T-helper 2 cell treated with Interferon-gamma antibody and Interleukin-4, amounts not matched to agents 5 μg/mL and 100 μg/mL, for 36 hours (primary cell): ENCODE measurements around the gene KANSL1L.

ENCODE experiments used
- DNase-seq: peaks from one replicate; pipeline ENCODE4 v3.0.0; 2021; ENCODE audit warnings: low spot score
- H3K27ac Mint-ChIP-seq: one replicate; pipeline ENCODE4 v1.8.0; 2021; ENCODE audit warnings: mild to moderate bottlenecking, mixed read lengths
- H3K27me3 Mint-ChIP-seq: one replicate; pipeline ENCODE4 v1.8.0; 2021; ENCODE audit warnings: low read depth, mixed read lengths
- H3K36me3 Mint-ChIP-seq: one replicate; pipeline ENCODE4 v1.8.0; 2021; ENCODE audit warnings: low read depth, mixed read lengths
- H3K4me1 Mint-ChIP-seq: one replicate; pipeline ENCODE4 v1.8.0; 2021; ENCODE audit warnings: low read depth, mixed read lengths
- H3K4me3 Mint-ChIP-seq: one replicate; pipeline ENCODE4 v1.8.0; 2022; ENCODE audit warnings: mild to moderate bottlenecking, moderate library complexity, mixed read lengths
- H3K9me3 Mint-ChIP-seq: one replicate; pipeline ENCODE4 v1.8.0; 2021; ENCODE audit warnings: mixed read lengths

KANSL1L gene

DNA sequence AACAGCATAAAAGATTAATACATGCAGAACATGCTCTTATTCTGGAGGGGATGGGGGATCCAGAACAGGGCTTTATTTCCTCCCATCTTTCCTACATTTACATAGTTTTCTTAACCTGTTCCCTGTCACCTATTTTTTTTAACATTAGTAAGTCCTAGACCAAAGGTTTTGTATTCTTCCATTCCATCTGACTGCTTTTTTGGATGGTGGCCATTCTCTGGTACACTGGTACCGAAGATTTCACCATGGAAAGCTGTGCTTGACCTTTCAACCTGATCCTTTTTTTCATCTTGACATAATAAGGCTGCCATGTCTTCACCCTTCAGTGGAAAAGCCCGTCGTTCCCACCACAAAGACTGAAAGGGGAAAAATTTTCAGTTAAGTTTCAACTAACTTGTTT, 148.4 kb downstream of the KANSL1L start:
- Mint-ChIP-seq H3K4me1 (no peaks in the 10 kb centered on the region), H3K27me3 (no peaks in the 10 kb centered on the region), H3K9me3 (no peaks in the 10 kb centered on the region), H3K4me3 (no peak overlapping the region), H3K36me3 (peaks cover 34% of the 10 kb centered on the region), H3K27ac (no peak overlapping the region)
- no peak for DNase-seq

GRCh38 chr2:210020138-210020537, 151.1 kb downstream of the KANSL1L start:
- DNase-seq, result no peak
- no peaks in the 10 kb centered on the region for H3K4me1 Mint-ChIP-seq
- no peak overlapping the region for H3K27ac Mint-ChIP-seq

GRCh38 chr2:210009896-210010295, 161.3 kb downstream of the KANSL1L start:
- DNase-seq, result no peak
- Mint-ChIP-seq H3K27ac (no peak overlapping the region), H3K36me3 (peaks cover 42% of the 10 kb centered on the region), H3K4me1 (peaks cover 32% of the 10 kb centered on the region), H3K4me3 (no peak overlapping the region), H3K9me3 (no peaks in the 10 kb centered on the region), H3K27me3 (no peaks in the 10 kb centered on the region)

More at GRCh38 chr2:210020138-210020537, 151.1 kb downstream of the KANSL1L start:
- no peaks in the 10 kb centered on the region for H3K27me3 Mint-ChIP-seq
- H3K9me3 Mint-ChIP-seq, result no peaks in the 10 kb centered on the region
- H3K36me3 Mint-ChIP-seq, result peaks cover 50% of the 10 kb centered on the region
- no peak overlapping the region for H3K4me3 Mint-ChIP-seq

DNA sequence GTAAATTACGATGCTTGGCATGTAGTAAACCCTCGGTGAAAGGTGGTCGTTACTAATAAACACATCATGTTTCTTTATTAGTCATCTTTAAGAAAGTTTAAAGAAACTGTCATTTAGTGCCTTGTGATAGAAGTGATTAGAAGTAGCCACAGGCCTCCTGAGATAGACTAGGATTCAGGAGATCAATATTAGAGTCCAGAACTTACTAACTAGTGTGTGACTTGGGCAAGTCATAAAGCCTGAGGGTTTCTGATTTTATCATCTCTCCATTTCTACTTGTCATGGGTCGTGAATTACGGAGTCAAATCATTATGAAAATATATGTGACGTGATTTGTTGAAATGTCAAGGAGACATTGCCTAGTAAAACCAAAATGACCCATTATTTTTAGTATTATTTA, 162.1 kb downstream of the KANSL1L start:
- H3K4me3 Mint-ChIP-seq, result no peak overlapping the region
- H3K9me3 Mint-ChIP-seq, result no peaks in the 10 kb centered on the region
- H3K27ac Mint-ChIP-seq, result no peak overlapping the region
- H3K27me3 Mint-ChIP-seq, result no peaks in the 10 kb centered on the region
- DNase-seq, result no peak
- peaks cover 38% of the 10 kb centered on the region for H3K4me1 Mint-ChIP-seq
- H3K36me3 Mint-ChIP-seq, result peaks cover 43% of the 10 kb centered on the region

DNA sequence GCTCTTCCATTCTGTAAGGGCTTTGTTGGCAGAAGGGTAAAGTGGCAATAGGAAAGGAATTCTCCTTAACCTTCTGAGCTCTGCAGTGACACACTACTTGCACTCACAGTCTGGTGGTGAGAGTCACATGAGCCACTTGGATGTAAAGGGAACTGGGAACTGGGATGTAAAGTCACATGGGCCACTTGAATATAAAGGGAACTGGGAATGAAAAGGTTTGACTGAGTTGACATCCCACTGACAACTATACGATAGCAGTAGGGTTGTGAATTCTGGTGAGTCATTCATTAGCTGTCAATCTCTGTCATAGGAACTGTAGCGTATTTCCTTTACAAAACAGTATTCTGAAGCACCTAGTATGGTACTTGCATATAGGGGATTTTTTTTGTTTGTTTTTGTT, 163.3 kb downstream of the KANSL1L start:
- peaks cover 46% of the 10 kb centered on the region for H3K4me1 Mint-ChIP-seq
- H3K36me3 Mint-ChIP-seq, result peaks cover 42% of the 10 kb centered on the region
- no peak for DNase-seq
- no peaks in the 10 kb centered on the region for H3K27me3 Mint-ChIP-seq
- no peak overlapping the region for H3K4me3 Mint-ChIP-seq
- H3K27ac Mint-ChIP-seq, result no peak overlapping the region
- no peaks in the 10 kb centered on the region for H3K9me3 Mint-ChIP-seq

DNA sequence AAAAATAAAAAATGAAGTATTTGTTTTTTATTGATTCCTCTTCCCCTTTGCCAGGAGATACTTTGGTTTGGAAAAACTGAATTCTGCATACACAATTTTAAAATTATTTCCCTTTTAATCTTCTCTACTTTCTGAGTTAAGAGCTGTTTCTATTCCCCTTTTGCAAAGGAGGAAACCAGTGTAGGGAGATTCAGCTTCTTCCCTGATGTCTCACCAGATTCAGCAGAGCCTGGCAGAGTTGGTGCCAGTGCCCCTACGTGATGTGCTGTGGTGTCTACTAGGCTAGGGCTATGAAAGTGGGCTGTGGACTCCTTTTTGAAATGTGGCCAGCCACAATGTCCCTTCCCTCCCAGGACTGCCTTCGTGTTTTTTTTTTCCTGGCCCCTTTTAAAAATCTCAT, 166.3 kb downstream of the KANSL1L start:
- H3K36me3 Mint-ChIP-seq, result peaks cover 20% of the 10 kb centered on the region
- peaks cover 45% of the 10 kb centered on the region for H3K4me1 Mint-ChIP-seq
- DNase-seq, result no peak
- H3K27ac Mint-ChIP-seq, result no peak overlapping the region
- H3K4me3 Mint-ChIP-seq, result peak overlapping the region; percentile 39
- no peaks in the 10 kb centered on the region for H3K27me3 Mint-ChIP-seq
- H3K9me3 Mint-ChIP-seq, result peaks cover 3% of the 10 kb centered on the region

DNA sequence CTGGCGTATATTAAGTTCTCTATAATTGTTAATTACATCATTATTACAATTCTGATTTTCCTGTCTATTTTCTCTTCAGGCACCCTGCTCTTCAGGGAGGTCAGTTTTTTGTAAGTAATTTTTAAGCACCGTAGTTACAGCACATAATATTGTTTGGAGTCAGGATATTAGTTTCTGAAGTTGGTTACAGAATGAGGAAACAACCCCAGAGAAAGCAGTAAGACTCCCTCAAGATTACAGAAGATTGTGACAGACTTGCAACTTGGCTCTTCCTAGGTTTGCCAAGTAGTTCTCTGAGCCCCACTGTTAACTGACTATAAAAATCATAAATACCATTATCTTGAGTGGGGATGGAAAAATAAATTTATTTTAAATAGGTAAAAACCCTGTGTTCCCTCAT, 167.8 kb downstream of the KANSL1L start:
- peaks cover 43% of the 10 kb centered on the region for H3K4me1 Mint-ChIP-seq
- H3K27ac Mint-ChIP-seq, result peak overlapping the region; percentile 94
- no peaks in the 10 kb centered on the region for H3K27me3 Mint-ChIP-seq
- peak overlapping the region; percentile 99 for H3K4me3 Mint-ChIP-seq
- peaks cover 17% of the 10 kb centered on the region for H3K36me3 Mint-ChIP-seq
- no peak for DNase-seq
- H3K9me3 Mint-ChIP-seq, result peaks cover 3% of the 10 kb centered on the region

DNA sequence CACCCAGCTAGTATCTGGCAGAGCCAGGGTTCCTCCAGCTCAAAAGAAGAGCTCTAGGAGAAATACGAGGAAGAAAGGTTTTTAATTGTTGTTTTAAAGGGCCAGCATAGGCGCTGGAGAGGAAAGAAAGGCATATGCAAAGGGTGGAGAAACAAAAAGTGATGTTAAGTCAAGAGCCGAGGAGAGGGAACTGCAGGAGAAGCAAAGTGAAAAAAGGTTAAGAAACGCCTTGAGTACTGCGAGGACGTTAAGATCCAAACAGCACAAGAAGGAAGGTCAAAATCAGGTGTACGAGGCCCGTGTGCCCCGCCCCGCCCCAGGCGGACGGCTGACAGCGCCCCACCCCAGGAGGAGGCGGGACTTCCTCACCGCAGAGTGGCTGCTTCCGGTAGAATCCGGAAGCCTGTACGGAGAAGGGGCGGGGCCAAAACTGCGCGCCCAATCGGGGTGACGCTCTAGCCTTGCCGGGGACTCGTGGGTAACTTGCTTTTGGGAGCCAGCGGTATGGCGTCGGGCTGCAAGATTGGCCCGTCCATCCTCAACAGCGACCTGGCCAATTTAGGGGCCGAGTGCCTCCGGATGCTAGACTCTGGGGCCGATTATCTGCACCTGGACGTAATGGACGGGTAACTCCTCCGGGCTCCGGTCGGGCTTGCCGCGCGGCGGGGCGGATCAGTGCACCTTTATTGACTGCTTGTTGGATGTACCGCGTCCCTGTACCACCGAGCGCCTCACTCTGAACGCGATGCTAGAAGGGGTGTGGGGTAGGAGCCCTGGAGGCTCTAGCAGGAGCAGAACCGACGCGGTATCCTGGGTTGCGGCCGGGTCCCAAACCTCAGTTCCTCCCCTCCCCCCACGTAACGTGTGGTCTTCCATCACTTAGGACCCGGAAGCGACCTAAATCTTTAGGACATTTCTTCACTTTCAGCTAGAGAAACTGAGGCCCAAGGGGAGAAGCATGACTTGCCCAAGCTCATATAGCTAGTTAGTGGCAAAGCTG, 168.8 kb downstream of the KANSL1L start, which contains the start of gene RPE:
TSS of gene RPE (plus strand) at position 481 of the 1,000 bp plus-strand sequence. CDS start at position 505, 24 bp downstream.
- Mint-ChIP-seq H3K4me1 (peaks cover 40% of the 10 kb centered on the region), H3K27ac (peak within 1 kb of the TSS; percentile 94), H3K36me3 (peaks cover 13% of the 10 kb centered on the region), H3K4me3 (peak within 1 kb of the TSS; percentile 99), H3K27me3 (no peaks in the 10 kb centered on the region), H3K9me3 (peaks cover 3% of the 10 kb centered on the region)
- DNase-seq, result peak; percentile 95

DNA sequence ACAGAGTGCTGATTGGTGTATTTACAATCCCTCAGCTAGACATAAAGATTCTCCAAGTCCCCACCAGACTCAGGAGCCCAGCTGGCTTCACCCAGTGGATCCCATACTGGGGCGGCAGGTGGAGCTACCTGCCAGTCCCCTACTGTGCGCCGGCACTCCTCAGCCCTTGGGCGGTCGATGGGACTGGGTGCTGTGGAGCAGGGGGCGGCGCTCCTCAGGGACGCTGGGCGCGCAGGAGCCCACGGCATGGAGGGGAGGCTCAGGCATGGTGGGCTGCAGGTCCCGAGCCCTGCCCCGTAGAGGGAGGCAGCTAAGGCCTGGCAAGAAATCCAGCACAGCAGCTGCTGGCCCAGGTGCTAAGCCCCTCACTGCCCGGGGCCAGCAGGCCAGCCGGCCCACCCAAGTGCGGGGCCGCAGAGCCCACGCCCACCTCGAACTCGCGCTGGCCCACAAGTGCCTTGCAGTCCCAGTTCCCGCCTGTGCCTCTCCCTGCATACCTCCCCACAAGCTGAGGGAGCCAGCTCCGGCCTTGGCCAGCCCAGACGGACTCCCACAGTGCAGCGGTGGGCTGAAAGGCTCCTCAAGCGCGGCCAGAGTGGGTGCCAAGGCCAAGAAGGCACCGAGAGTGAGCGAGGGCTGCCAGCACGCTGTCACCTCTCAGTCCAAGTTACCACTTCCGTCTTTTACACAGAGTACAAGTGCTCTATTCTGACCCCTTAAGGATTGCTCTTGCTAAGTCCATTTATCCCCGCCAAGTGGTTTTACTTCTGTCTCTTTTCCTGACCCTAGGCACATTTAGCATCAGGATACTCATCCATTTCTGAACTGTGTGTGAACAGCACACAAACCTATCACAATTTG, 170.5 kb downstream of the KANSL1L start:
- Mint-ChIP-seq H3K36me3 (peaks cover 10% of the 10 kb centered on the region), H3K27ac (no peak overlapping the region), H3K4me3 (peak overlapping the region; percentile 2), H3K4me1 (peaks cover 29% of the 10 kb centered on the region), H3K9me3 (peaks cover 3% of the 10 kb centered on the region), H3K27me3 (no peaks in the 10 kb centered on the region)
- DNase-seq, result no peak

DNA sequence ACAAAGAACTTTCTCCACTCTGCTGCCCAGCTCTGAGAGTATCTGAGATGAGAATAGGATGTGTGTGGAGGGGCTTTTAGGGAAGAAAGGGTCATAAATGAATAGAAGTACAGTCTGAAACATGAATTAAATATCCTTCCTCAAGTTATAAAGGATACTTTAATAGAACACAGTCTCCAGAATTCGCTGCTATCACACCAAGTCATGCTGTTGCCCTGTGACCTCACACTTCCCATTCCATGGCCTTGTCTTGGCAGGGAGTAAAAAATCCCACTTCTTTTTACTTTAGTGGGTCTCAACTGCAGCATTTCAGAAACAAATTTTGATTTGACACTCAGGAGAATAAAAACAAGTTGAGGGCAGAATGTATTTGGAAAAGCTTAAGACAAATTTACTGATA, 172.6 kb downstream of the KANSL1L start:
- Mint-ChIP-seq H3K27ac (no peak overlapping the region), H3K27me3 (peaks cover 3% of the 10 kb centered on the region), H3K4me1 (peaks cover 10% of the 10 kb centered on the region), H3K36me3 (no peaks in the 10 kb centered on the region), H3K9me3 (peaks cover 3% of the 10 kb centered on the region), H3K4me3 (no peak overlapping the region)
- no peak for DNase-seq

- H3K27me3 Mint-ChIP-seq, result peaks cover 6% of the 10 kb centered on the region
- no peak overlapping the region for H3K4me3 Mint-ChIP-seq
- H3K36me3 Mint-ChIP-seq, result no peaks in the 10 kb centered on the region
- DNase-seq, result no peak
- no peaks in the 10 kb centered on the region for H3K9me3 Mint-ChIP-seq
- no peaks in the 10 kb centered on the region for H3K4me1 Mint-ChIP-seq
- H3K27ac Mint-ChIP-seq, result no peak overlapping the region
Measured at GRCh38 chr2:209993968-209994367, 177.2 kb downstream of the KANSL1L start.

DNA sequence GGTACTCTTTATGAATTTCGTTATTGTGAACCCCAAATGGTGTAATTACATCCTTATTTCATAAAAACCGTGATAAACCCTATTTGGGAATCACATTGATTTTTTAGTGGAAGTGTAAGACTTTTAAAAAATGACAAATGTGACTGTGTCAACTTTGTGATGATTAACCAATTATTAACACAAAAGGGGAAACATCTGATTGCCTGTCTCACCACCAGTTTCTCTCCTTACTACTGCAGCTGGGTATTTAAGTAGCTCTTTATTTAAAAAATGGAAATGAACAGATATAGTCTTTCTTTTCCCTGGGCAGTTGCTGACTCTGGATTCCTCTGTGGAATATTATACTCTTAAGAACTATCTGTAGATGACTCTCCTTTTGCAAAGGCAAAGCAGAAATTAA, 180.4 kb downstream of the KANSL1L start:
- Mint-ChIP-seq H3K27ac (no peak overlapping the region), H3K36me3 (no peaks in the 10 kb centered on the region), H3K4me3 (no peak overlapping the region), H3K27me3 (peaks cover 16% of the 10 kb centered on the region), H3K9me3 (no peaks in the 10 kb centered on the region), H3K4me1 (peaks cover 4% of the 10 kb centered on the region)
- no peak for DNase-seq

DNA sequence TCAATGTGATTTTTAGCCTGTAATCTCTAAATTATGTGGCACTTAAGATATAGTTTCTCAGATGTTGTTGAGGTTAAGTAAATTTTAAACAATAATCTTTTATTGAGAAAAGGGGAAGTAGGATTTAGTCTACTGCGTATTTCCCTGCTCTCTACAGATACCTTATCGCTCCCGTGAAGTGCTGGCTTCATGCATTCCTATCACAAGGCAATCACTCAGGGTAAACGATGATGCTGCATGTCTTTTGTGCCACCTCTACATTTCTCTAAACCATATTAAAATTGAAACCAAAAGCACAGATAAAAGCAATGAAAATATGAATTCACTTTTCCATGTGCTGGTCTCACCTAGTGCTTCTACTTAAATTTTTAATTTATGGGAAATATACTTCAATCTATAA, 183.2 kb downstream of the KANSL1L start:
- H3K27me3 Mint-ChIP-seq, result peaks cover 22% of the 10 kb centered on the region
- H3K9me3 Mint-ChIP-seq, result no peaks in the 10 kb centered on the region
- no peak for DNase-seq
- no peak overlapping the region for H3K27ac Mint-ChIP-seq
- peaks cover 4% of the 10 kb centered on the region for H3K4me1 Mint-ChIP-seq
- H3K4me3 Mint-ChIP-seq, result no peak overlapping the region
- no peaks in the 10 kb centered on the region for H3K36me3 Mint-ChIP-seq

GRCh38 chr2:209986415-209986814, 184.8 kb downstream of the KANSL1L start:
- H3K27ac Mint-ChIP-seq, result no peak overlapping the region
- no peaks in the 10 kb centered on the region for H3K9me3 Mint-ChIP-seq
- H3K4me3 Mint-ChIP-seq, result no peak overlapping the region
- no peak for DNase-seq
- H3K4me1 Mint-ChIP-seq, result peaks cover 4% of the 10 kb centered on the region
- H3K36me3 Mint-ChIP-seq, result no peaks in the 10 kb centered on the region
- peaks cover 28% of the 10 kb centered on the region for H3K27me3 Mint-ChIP-seq
